Measurements from ENCODE around the gene GSG1L. TPM values are rescaled to one million over a fixed set of nuclear protein-coding genes. Genes with fewer than 3 reads are reported as not detected.

GSG1L gene
- total RNA-seq, 4 donors from 2014 or later = not detected

DNA sequence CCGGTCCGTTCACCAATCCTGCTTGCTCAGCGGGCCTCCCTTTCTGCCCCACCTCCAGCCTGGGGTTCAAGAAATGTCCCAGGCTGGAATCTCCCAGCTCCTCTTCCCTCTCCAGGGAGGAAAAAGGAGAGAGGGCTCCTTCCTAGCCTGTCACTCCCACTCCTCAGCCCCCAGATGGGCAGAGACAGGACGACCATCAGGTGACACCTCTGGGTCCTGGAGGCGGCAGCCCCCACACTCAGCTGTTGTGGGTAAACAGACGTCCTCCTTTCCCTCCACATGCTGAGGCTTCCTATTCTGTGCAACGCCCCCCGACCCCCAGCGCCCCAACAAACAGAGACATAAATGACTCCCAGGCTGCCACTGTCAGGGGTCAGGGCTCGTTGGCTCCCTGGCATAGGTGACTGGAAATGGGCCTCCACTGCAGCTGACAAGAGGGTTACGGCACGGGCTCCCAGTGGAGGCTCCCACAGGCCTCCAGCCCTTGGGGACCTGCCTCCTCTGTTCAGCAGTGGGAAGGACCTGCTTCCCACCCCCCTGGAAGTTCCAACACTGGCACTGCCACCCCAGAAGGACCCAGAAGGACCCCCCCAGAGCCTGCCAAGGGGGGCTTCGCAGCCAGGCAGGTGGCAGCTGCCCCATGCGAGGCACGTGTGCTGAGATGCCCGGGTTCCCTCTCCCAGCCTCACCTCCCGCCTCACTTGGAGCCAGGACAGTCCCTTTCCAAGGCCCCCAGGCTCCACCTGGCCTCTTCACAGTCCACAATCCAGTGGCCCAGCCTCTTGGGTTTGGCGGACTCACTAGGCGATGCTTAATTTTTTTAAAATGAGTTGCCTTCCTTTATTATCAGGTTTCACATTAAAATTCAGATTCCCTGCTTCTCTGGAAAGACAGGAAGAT lies 281.3 kb downstream of the GSG1L start:
- ATAC-seq (ENCODE audit: low FRiP score) (no peak), DNase-seq (ENCODE audit: low spot score) (no peak)

DNA sequence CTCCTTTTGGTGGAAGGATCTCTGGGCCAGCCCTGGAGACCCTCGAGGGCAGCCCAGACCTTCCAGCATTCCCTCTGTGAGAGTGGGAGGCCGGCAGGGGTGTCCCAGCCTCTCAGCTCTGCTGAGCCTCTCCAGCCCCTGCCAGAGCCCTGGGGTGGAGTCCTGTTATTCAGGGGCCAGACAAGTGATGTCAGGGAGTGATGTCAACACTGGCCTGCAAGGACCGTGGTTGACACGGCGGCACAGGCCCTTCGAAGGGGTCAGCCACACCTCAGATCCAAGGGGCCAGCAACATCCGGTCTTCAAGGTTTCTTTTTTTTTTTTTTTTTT lies 282.4 kb downstream of the GSG1L start:
- ATAC-seq (ENCODE audit: low FRiP score) (no peak), DNase-seq (ENCODE audit: low spot score) (no peak)
- TF ChIP-seq, protein P1, sequence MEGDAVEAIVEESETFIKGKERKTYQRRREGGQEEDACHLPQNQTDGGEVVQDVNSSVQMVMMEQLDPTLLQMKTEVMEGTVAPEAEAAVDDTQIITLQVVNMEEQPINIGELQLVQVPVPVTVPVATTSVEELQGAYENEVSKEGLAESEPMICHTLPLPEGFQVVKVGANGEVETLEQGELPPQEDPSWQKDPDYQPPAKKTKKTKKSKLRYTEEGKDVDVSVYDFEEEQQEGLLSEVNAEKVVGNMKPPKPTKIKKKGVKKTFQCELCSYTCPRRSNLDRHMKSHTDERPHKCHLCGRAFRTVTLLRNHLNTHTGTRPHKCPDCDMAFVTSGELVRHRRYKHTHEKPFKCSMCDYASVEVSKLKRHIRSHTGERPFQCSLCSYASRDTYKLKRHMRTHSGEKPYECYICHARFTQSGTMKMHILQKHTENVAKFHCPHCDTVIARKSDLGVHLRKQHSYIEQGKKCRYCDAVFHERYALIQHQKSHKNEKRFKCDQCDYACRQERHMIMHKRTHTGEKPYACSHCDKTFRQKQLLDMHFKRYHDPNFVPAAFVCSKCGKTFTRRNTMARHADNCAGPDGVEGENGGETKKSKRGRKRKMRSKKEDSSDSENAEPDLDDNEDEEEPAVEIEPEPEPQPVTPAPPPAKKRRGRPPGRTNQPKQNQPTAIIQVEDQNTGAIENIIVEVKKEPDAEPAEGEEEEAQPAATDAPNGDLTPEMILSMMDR (IDR thresholded peaks at IDR 0.05) = no peak

More for the DNA sequence above, 281.3 kb downstream of the GSG1L start:
- TF ChIP-seq, protein P1 (IDR thresholded peaks at IDR 0.05) = no peak

DNA sequence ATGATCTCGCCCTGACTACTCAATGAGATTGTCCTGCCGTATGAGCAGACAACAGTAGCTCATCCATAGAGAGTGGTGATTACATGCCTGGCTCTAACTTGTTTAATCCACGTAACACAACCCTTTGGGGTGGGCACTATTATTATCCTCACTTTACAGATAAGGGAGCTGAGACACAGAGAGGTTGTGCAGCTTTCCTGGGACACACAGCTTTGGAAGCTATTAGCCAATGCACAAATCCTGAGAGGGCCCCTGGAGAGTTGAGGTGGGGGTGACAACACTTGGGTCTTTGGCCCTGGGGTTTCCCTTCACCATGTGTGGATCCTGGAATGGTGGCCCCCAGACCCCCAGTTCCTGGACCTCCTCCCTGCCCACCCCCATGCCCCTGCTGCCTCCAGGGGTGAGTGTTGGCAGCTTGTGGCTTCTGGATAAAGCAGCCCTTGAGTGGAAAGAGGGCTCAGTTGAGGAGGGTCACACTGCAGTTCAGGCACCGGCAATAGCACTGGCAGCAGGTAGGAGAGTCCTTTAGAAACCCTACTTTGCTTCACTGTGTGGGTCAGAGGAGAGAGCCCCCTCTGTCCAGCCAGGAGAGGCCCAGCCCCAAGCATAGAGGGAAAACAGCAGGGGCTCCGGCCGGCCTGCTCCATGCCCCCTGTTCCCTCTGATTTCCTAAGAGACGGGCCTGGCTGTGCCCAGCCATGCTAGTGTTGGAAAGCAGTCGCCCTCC lies 282.9 kb downstream of the GSG1L start:
- TF ChIP-seq, protein P1 (IDR thresholded peaks at IDR 0.05) = no peak
- DNase-seq (ENCODE audit: low spot score) (no peak), ATAC-seq (ENCODE audit: low FRiP score) (no peak)

DNA sequence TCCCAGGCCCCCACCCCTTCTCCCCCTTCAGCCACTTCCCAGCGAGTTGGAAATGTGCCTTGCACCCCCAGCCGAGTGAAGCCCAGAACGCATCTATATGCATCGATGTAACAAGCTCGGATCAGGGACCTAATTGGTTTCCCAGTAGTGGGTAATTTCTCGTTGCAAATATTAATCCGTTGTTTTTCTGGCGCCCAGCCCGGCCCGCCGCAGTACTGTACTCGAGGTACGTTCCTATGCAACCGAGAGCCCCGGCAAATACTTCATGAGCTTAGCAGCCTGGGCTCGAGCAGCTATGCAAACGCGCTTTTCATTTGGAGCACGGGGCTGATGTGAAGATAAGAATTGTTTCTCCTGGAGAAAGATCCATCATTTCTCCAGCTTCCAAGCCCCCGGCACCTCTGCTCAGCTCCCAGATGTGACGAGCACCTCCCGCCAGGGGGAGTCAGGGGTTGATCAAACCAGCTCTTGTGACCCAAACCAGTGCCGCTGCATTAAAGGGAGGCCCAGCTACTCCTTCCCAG lies 283.8 kb downstream of the GSG1L start:
- ATAC-seq (ENCODE audit: low FRiP score) = no peak
- TF ChIP-seq, protein P1 (IDR thresholded peaks at IDR 0.05) = no peak

DNA sequence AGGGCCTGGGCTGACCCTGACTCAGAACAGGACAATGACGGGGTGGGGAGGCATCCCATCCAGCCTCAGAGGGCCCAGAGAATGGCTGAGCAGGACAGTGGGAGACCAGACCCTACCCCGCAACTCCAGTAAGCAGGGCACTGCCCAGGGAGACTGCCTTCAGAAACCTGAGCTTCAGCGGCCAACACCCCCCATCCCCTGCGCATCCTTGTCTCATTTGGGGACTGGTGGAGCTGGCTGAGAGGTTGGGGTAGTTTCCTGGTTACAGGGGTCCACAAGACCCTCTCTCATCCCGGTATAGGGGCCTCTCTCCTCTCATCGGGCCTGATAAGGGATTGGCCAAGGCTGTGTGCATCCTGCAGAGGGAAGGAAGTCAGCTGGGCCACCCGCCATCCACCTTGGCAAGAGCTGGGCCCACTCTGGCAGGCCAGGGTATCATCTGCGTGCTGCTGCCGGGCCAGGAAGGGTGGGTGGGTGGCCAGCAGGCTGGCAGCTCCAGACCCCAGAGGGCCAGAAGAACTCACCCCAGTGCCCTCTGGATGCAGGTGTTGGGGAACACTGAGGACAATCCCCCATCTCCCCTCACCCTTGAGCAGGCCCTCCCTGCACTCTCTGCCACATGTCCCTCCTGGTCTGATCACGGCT lies 284.5 kb downstream of the GSG1L start:
- TF ChIP-seq, protein P1 (IDR thresholded peaks at IDR 0.05) = no peak
- no peak for DNase-seq (ENCODE audit: low spot score)
- no peak for ATAC-seq (ENCODE audit: low FRiP score)

More for the DNA sequence above, 283.8 kb downstream of the GSG1L start:
- no peak for DNase-seq (ENCODE audit: low spot score)

DNA sequence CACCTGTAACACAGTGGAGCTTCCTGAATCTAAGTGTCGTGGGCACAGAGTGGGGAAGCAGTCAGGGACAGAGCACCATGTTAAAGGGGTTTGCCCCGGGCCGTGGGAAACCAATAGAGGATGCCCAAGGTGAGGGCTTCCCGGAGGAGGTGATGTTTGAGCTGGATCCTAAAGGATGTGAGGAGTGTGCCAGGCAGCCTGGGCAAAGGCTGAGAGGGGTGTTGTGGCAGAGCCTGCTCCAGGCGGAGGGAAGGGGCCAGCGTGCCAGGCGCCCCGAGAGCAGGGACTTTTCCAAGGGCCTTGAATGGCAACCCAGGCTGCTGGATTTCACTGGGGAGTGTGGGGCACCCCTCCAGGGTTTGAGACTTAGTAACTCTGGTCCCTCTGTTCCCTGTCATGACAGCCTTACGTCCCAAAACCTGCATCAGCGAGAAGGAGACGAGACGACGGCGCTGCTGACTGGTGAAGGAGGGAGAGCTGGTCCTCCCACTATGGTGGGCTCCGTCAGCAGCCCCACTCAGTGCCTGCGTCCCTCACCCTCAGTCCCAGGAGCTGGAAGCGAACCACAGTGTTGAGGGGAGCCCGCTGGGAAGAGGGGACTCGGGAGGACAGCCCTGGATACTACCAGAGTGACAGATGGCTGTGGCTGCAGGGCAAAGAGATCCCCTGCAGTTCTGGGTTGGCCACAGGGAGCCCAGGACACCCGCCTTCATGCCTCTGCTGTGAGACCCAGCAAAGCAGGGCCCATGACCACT lies 285.2 kb downstream of the GSG1L start:
- DNase-seq (ENCODE audit: low spot score) (no peak), ATAC-seq (ENCODE audit: low FRiP score) (no peak)
- TF ChIP-seq, protein P1 (IDR thresholded peaks at IDR 0.05) = no peak

Data from omental fat pad (tissue), 4 donors.